Measurements from ENCODE around the gene ARSB.

The ARSB gene

DNA sequence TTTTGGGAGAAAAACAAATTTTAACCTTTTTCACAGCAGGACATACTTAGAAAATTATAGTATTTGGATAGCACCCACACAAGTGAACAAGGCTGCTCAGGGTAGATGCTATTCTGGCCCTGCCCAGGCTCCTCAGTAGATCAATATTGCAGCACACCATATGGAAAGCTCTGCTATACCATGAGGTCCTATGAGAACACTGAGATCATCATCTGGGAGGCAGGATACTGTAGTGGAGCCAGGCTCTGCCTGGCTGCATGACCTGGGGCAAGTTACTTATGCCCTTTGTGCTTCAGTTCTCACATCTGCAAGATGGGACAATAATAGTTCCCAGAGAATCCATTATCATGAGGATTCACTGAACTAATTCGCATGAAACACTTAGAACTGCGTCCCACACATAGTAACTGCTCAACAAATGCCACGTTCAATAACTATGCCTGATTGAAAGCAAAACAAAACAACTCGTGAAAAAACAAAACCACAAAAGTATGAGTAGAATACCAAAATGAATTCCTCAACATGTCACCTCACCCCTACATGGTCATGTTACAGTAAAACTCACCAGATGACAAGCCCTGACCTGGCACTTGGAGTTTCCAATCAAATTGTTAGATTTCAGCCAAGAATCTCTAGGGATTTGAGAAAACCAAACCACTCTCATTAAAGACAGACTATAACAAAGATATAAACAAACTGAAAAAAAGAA is 31.9 kb downstream of the ARSB start:
- Histone ChIP-seq H3K27ac (ENCODE audit: low read depth, low read length) (no peak overlapping the region), H3K9ac (ENCODE audit: low read depth, low read length) (no peak overlapping the region), H3K4me1 (ENCODE audit: control insufficient read depth, insufficient read depth, low read length) (peaks cover 4% of the 10 kb centered on the region; the same call in 1 of the 2 replicates), H3K9me3 (ENCODE audit: control insufficient read depth, insufficient read depth, low read length) (no peaks in the 10 kb centered on the region), H3K27me3 (ENCODE audit: control insufficient read depth, insufficient read depth, low read length) (no peaks in the 10 kb centered on the region), H3K4me3 (ENCODE audit: low read depth, low read length) (no peak overlapping the region), H3K36me3 (ENCODE audit: control insufficient read depth, insufficient read depth, low read length) (no peaks in the 10 kb centered on the region)

DNA sequence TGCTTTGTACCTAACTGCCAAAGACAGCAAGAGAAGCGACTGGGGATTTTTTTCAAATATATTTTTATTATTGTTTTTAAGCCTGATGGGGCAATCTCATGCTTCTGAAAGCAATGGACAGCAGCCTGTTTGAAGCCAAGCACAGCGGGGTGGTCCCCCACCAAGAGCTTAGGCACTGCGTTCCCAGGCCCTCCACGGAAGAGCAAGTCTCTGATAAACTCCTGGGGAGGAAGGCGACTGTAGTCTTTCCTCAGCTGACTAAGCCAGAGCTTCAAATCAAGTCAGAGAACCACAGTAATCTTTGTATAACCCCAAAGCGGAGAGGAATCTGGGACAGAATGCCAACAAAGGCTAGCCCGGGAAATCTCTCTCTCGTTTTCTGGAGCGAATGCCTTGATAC is 54.4 kb downstream of the ARSB start:
- Histone ChIP-seq H3K4me1 (ENCODE audit: control insufficient read depth, insufficient read depth, low read length) (peaks cover 27% of the 10 kb centered on the region), H3K9ac (ENCODE audit: low read depth, low read length) (no peak overlapping the region), H3K27me3 (ENCODE audit: control insufficient read depth, insufficient read depth, low read length) (no peaks in the 10 kb centered on the region), H3K9me3 (ENCODE audit: control insufficient read depth, insufficient read depth, low read length) (no peaks in the 10 kb centered on the region), H3K36me3 (ENCODE audit: control insufficient read depth, insufficient read depth, low read length) (no peaks in the 10 kb centered on the region), H3K4me3 (ENCODE audit: low read depth, low read length) (no peak overlapping the region), H3K27ac (ENCODE audit: low read depth, low read length) (peak overlapping the region; percentile 80)

DNA sequence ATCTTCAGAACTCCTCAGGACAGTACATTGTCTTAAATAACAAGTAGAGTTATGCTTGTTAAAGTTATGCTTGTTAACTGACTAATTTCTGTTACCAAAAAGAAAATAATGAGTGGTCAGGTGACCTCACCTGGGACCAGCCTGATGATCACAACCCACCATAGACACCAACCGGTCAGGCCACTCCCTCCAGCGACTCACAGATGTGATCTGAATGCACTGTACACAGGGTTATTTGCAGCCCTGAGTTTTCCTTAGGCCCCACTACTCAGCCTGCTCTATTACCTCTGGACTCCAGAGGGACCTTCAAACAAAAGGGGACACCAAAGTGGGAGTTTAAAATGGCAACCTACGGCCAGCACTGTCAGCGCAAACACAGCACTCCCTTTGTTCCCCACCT is 55.3 kb downstream of the ARSB start:
- H3K4me1 ChIP-seq (ENCODE audit: control insufficient read depth, insufficient read depth, low read length) = peaks cover 26% of the 10 kb centered on the region
- H3K27ac ChIP-seq (ENCODE audit: low read depth, low read length) = peak overlapping the region; percentile 80
- H3K9ac ChIP-seq (ENCODE audit: low read depth, low read length) = no peak overlapping the region
- no peaks in the 10 kb centered on the region for H3K9me3 ChIP-seq (ENCODE audit: control insufficient read depth, insufficient read depth, low read length)
- no peak overlapping the region for H3K4me3 ChIP-seq (ENCODE audit: low read depth, low read length)
- H3K27me3 ChIP-seq (ENCODE audit: control insufficient read depth, insufficient read depth, low read length) = no peaks in the 10 kb centered on the region
- H3K36me3 ChIP-seq (ENCODE audit: control insufficient read depth, insufficient read depth, low read length) = no peaks in the 10 kb centered on the region

DNA sequence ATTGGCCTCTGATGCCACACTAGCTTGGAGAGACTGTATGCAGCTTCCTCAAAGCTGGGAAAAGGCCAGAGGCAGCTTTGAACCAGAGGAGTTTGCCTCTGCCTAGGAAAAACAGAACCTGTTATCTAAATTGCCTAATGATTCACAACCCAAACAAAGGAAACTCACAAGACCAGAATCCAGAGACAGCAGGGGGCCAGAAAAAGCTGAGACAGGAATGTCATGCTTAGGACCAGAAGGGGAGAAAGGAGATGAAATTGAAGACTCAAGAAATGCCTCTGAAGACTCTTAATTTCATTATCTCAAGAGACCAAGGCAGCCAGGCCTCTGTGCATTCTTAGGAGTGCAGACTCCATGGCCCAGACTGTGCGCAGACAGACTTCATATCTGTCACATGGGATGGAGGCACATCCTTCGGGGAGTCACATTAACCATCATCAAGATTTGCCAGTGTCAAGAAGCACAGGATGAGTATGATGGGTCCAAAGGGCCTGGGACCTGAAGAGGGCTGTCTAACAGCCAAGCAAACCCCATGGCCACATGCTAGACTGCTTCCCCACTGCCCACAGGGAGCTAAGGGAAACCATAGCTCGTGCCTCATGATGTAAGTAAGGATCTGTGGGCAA is 57.3 kb downstream of the ARSB start:
- no peaks in the 10 kb centered on the region for H3K27me3 ChIP-seq (ENCODE audit: control insufficient read depth, insufficient read depth, low read length)
- H3K27ac ChIP-seq (ENCODE audit: low read depth, low read length) = peak overlapping the region; percentile 90
- no peak overlapping the region for H3K4me3 ChIP-seq (ENCODE audit: low read depth, low read length)
- H3K36me3 ChIP-seq (ENCODE audit: control insufficient read depth, insufficient read depth, low read length) = no peaks in the 10 kb centered on the region
- no peak overlapping the region for H3K9ac ChIP-seq (ENCODE audit: low read depth, low read length)
- H3K9me3 ChIP-seq (ENCODE audit: control insufficient read depth, insufficient read depth, low read length) = no peaks in the 10 kb centered on the region
- peaks cover 28% of the 10 kb centered on the region for H3K4me1 ChIP-seq (ENCODE audit: control insufficient read depth, insufficient read depth, low read length)

DNA sequence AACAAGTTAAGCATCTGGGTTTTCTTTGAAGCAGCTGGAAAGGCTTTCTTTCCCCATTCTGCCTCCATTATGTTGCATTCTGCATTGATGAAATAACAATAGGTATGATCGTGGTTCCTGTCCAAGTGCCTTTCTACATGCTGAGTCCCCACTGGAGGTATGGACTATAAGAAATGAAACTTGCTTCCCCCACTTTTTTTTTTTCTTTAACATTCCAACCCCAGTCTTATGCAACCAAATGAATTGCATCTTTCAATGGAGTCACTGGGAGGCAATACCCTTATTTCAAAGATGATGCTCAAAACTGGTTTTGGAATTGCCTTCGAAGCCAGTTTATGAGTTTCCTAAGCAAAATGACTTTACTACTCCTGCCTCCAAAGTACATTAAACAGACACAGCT is 58.9 kb downstream of the ARSB start:
- no peaks in the 10 kb centered on the region for H3K36me3 ChIP-seq (ENCODE audit: control insufficient read depth, insufficient read depth, low read length)
- peaks cover 28% of the 10 kb centered on the region for H3K4me1 ChIP-seq (ENCODE audit: control insufficient read depth, insufficient read depth, low read length)
- no peaks in the 10 kb centered on the region for H3K27me3 ChIP-seq (ENCODE audit: control insufficient read depth, insufficient read depth, low read length)
- no peak overlapping the region for H3K9ac ChIP-seq (ENCODE audit: low read depth, low read length)
- H3K4me3 ChIP-seq (ENCODE audit: low read depth, low read length) = no peak overlapping the region
- H3K9me3 ChIP-seq (ENCODE audit: control insufficient read depth, insufficient read depth, low read length) = no peaks in the 10 kb centered on the region
- peak overlapping the region; percentile 90 for H3K27ac ChIP-seq (ENCODE audit: low read depth, low read length)

DNA sequence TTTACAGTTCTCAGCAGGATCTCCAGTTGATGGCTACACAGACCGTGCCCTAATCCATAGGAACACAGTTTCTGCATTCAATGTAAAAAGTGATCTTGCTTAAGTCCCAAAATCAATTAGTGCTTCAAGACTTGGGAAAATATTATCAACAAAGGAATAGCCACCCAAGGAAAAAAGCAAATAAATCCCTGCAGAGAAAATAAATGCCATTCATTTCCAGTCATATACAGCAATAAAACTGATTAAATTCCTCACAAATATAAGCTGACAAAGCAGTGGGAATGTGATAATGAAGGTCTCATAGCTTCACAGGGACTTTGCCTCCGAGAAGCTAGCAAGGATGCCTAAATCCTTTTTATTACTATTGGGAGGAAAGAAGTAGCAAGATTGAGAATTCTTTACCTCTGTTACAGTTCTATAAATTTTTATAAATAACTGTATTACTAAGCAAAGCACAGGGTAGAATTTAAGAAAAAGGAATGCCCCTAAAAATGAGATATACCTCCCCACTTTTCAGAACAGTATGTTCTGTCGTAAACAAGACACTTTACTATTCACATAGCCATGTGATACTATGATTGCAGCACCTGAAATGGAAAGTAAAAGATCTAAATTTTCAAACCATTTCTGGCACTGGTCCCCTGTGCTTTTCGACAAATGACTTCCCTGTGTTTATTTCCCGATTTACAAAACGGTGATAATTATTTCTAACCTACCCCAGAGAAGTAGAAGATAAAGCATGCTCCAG is 59.8 kb downstream of the ARSB start:
- Histone ChIP-seq H3K9ac (ENCODE audit: low read depth, low read length) (no peak overlapping the region), H3K27me3 (ENCODE audit: control insufficient read depth, insufficient read depth, low read length) (no peaks in the 10 kb centered on the region), H3K36me3 (ENCODE audit: control insufficient read depth, insufficient read depth, low read length) (no peaks in the 10 kb centered on the region), H3K4me3 (ENCODE audit: low read depth, low read length) (no peak overlapping the region), H3K4me1 (ENCODE audit: control insufficient read depth, insufficient read depth, low read length) (peaks cover 28% of the 10 kb centered on the region), H3K27ac (ENCODE audit: low read depth, low read length) (peak overlapping the region; percentile 2), H3K9me3 (ENCODE audit: control insufficient read depth, insufficient read depth, low read length) (no peaks in the 10 kb centered on the region)

DNA sequence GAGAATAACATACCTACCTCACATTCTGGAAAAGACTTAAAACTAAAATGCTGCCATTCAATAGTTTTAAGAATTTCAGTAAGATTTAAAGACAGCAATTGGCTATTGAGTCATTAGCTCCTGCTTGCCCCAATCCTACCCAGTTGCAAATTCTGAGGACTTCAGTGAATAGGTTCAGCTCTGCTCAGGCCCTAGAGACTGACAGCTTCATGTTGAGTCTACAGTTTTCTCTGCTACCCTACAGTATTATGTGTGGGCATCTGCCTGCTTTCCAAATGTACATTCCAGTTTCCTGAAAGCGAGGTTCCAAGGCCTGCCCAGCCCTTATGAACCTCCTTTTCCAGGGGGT is 61.5 kb downstream of the ARSB start:
- Histone ChIP-seq H3K36me3 (ENCODE audit: control insufficient read depth, insufficient read depth, low read length) (no peaks in the 10 kb centered on the region), H3K9me3 (ENCODE audit: control insufficient read depth, insufficient read depth, low read length) (no peaks in the 10 kb centered on the region), H3K9ac (ENCODE audit: low read depth, low read length) (no peak overlapping the region), H3K4me3 (ENCODE audit: low read depth, low read length) (no peak overlapping the region), H3K27me3 (ENCODE audit: control insufficient read depth, insufficient read depth, low read length) (no peaks in the 10 kb centered on the region), H3K27ac (ENCODE audit: low read depth, low read length) (no peak overlapping the region), H3K4me1 (ENCODE audit: control insufficient read depth, insufficient read depth, low read length) (peaks cover 28% of the 10 kb centered on the region)

DNA sequence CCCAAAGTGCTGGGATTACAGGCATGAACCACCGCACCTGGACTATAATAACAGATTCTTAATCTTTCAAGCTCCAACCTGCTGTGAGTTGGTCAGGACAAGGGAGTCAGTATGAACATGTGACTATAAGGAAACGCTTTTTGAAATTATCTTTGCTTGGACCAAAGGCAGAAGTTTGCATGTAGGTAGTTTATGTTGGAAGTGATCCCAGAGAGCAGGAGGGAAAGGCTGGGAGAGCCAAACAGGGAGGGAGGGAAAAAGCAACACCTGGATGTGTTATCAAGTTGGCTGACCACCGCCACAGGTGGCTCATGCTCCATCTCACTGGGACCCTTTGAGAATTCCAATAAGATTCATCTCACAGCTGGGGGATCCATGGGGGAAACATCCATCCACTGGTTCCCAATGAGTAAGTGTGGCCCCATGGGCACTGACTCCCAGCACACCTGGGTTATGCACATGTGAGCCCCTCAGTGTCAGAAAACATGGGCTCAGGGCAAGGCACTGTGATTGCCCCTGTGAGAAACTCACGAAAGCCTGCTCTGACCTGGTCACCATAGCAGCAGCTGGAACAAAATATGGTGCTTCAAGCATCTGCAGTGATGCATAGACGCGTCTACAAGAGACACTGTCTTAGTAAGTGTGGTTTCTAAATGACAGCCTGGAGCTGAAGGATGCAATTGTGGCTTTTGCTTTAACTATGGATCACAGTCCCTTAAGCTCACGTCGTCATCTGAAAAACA is 62.1 kb downstream of the ARSB start:
- Histone ChIP-seq H3K9ac (ENCODE audit: low read depth, low read length) (no peak overlapping the region), H3K9me3 (ENCODE audit: control insufficient read depth, insufficient read depth, low read length) (no peaks in the 10 kb centered on the region), H3K36me3 (ENCODE audit: control insufficient read depth, insufficient read depth, low read length) (no peaks in the 10 kb centered on the region), H3K4me1 (ENCODE audit: control insufficient read depth, insufficient read depth, low read length) (peaks cover 28% of the 10 kb centered on the region), H3K27me3 (ENCODE audit: control insufficient read depth, insufficient read depth, low read length) (no peaks in the 10 kb centered on the region), H3K4me3 (ENCODE audit: low read depth, low read length) (no peak overlapping the region), H3K27ac (ENCODE audit: low read depth, low read length) (no peak overlapping the region)

DNA sequence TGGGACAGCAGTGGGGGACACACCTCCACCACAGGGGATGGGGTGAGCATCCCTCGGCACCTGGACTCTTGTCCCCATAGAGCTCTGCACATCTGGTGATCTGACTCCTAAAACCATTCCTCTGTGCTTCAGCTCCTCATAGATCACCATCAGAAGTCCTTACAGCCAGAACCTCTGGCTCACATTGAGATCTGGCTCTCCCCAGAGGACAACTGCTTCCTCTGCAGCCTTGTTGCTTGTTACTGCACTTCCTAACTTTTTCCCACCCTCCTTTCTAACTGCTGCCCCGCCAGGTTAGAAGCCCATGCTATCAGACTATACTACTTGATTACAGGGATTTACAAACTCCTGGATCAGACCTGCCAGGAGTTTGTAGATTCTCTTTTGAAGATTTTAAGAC is 64.5 kb downstream of the ARSB start:
- Histone ChIP-seq H3K4me1 (ENCODE audit: control insufficient read depth, insufficient read depth, low read length) (peaks cover 7% of the 10 kb centered on the region), H3K9ac (ENCODE audit: low read depth, low read length) (no peak overlapping the region), H3K27me3 (ENCODE audit: control insufficient read depth, insufficient read depth, low read length) (no peaks in the 10 kb centered on the region), H3K36me3 (ENCODE audit: control insufficient read depth, insufficient read depth, low read length) (no peaks in the 10 kb centered on the region), H3K4me3 (ENCODE audit: low read depth, low read length) (no peak overlapping the region), H3K27ac (ENCODE audit: low read depth, low read length) (no peak overlapping the region), H3K9me3 (ENCODE audit: control insufficient read depth, insufficient read depth, low read length) (no peaks in the 10 kb centered on the region)

DNA sequence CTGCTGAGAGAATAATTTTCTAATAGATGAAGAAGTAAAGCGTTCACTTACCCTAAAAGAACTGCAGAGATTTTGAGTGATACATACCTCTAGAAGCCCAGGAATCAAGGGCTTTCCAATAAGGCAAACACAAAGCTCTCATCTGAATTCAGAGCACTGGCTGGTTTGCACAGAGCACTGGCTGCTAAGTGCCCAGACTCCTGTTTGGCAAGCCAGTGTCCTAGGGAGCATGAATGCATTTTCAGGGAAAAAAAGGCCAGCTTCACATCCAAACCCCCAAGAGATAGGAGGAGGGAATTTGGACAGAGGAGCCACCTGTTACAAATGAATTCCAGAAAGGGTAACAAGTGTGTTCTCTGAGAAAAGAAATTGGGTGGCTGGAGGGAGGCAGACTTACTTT is 65.3 kb downstream of the ARSB start:
- Histone ChIP-seq H3K9ac (ENCODE audit: low read depth, low read length) (no peak overlapping the region), H3K4me1 (ENCODE audit: control insufficient read depth, insufficient read depth, low read length) (peaks cover 2% of the 10 kb centered on the region; the same call in 1 of the 2 replicates), H3K4me3 (ENCODE audit: low read depth, low read length) (no peak overlapping the region), H3K27ac (ENCODE audit: low read depth, low read length) (no peak overlapping the region), H3K9me3 (ENCODE audit: control insufficient read depth, insufficient read depth, low read length) (no peaks in the 10 kb centered on the region), H3K27me3 (ENCODE audit: control insufficient read depth, insufficient read depth, low read length) (no peaks in the 10 kb centered on the region), H3K36me3 (ENCODE audit: control insufficient read depth, insufficient read depth, low read length) (no peaks in the 10 kb centered on the region)
